NCI-H1417 treated with DMSO at 0.1 percent for 48 hours (cell line): ENCODE data around the gene C5AR2.
"Not testable (repeated sequence)": the region's sequence is repeated elsewhere in the genome, so short reads cannot be mapped to it uniquely, and the experiment has no call there.

Experiments
- DNase-seq: peaks from one replicate; lab custom pipeline; 2025; lab: John Stamatoyannopoulos, UW

C5AR2 gene

DNA sequence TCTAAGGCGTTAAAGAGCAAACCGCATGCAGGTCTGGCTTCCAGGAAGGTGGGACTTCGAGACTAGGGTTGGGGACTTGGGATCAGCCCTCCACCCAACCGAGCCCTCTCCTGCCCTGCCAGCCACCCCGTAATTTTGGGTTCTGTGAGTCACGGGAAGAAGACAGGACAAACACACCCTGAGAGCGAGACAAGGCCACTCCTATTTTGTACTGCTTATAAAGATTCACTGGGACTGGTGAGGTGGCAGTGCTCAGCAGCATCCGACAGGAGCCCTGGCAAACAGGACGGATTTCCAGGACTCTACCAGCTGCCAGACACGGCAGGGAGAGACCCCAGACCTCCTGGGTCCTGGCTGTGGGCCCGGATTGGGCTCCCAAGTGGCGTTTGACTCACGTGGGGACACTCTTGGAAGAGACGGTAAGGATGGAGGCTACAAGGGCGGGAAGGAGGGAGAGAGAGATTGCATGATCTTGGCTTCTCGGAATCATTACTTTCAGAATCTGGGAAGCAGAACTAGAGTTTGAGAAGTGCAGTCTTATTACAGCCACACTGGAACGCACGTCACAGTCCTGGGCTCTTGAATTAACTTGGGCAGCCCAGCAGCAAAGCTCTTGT is at the start of gene C5AR2:
TSS of gene C5AR2 (plus strand) at position 245 of the 617 bp plus-strand sequence. CDS start 8,625 bp downstream, outside the sequence.
- DNase-seq = no peak

DNA sequence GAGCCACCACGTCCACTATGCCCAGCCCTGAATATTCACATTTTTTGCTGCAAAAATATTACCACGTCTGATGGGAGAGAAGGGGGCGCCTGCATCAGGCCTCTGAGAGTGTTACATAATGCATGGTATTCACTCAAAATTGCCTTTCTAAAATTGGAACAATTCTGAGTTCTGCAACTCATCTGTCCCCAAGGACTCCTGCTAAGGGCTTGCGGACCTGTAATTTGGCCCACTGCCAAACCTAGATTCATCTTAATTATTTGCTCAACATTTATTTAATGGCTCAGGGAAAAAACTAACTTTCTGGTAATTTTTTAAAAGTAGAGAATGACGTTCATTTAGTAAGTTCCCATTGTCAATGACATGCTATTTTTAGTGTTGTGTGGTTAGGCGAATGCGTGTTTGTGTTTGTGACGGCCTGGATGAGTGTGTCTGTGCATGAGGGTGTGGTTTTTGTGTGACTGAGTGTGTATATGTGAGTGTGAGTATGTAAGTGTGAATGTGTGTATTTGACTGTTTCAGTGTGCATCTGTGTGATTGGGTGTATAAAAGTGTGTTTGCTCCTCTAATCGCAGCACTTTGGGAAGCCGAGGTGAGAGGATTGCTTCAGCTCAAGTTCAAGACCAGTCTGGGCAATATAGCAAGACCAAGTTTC is 48.4 kb upstream of the C5AR2 start:
- DNase-seq = no peak

DNA sequence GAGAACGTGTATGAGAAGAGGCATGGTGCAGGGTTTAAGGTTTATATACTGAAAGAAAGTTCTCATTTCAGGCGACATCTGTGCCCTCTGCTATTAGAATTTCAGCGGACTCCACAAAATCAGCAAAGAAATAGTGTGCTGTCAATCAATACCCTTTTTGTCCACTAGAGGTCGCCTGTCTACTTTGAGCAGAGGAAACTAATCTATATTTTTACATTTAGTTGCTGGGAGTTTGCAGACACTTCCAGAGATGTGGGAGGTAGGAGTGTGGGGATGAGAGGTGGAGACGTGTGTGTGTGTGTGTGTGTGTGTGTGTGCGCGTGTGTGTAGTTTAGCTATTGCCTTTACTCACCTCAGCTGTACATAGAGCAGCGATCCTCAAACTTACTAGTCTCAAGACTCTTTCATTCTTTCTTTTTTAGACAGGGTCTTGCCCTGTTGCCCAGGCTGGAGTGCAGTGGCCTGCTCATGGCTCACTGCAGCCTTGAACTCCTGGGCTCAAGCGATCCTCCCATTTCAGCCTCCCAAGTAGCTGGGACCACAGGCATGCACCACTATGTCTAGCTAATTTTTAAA is 47.6 kb upstream of the C5AR2 start:
- no peak for DNase-seq

DNA sequence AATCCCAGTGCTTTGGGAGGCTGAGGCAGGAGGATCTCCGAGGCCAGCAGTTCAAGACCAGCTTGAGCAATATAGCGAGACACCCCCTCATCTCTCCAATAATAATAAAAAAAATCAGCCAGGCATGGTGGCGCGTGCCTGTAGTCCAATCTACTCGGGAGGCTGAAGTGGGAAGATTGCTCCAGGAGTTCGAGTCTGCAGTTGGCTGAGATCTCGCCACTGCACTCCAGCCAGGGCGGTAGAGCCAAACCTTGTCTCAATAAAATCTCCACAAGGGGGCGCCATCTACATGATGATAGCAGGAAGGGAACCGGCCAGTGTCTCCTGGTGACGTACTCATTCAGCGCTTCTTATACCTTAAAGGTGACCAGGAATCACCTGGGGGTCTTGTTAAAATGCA is 35.9 kb upstream of the C5AR2 start:
- DNase-seq = no peak

DNA sequence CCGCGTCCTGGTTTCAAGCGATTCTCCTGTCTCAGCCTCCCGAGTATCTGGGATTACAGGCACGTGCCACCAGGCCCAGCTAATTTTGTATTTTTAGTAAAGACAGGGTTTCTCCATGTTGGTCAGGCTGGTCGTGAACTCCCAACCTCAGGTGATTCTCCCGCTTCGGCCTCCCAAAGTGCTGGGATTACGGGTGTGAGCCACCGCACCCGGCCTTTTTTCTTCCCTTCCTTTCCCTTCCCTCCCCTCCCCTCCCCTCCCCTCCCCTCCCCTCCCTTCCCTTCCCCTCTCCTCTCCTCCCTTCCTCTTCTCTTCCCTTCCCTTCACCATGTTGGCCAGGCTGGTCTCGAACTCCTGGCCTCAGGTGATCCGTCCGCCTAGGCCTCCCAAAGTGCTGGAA is 31.1 kb upstream of the C5AR2 start:
- DNase-seq = not testable (repeated sequence)

DNA sequence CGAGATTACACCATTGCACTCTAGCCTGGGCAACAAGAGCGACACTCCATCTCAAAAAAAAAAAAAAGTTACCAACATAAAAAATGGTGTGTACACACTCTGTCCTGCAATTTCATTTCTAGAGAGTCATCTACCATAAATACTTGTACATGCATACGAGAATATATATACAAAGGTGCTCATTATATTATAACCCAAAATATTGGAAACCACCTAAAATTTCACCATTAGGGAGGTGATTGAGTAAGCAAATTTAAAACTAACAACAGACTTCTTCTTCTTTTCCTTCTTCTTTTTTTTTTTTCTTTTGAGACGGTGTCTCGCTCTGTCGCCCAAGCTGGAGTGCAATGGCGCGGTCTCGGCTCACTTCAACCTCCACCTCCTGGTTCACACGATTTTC is 29.7 kb upstream of the C5AR2 start:
- no peak for DNase-seq

DNA sequence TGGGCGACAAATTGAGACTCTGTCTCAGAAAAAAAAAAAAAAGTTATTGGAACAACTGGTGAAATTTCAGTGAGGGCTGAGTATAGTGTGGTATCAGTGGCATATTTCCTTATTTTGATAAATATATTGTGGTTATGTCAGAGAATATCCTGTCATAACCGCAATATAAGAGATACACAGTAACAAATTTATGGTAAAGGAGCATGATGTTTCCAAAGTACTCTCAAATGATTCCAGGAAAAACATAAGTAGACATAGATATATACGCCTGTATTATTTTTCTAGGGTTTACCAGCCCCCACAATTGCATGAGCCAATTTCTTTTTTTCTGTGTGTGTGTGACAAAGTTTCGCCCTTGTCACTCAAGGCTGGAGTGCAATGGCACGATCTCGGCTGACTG is 28.0 kb upstream of the C5AR2 start:
- DNase-seq = no peak

DNA sequence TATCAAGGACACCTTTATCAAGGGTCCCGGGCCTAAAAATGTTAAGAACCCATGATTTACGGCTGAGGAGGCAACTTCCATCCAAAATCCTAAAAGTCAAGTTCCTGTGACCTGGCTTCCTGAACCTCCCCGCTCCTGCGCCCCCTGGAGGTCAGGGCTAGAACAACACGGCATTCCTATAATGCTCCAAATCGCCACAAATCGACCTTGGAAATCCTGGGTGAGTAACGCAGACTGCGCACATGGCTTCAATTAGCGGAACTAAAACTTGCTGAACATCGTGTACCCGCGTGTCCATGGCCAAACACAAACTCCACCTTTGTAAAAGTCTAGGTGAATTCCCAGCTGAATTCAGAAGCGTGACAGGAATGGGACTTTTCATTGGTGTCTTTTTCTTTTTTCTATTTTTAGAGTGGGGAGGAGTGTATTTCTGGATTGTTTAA is 26.6 kb upstream of the C5AR2 start:
- DNase-seq = no peak

DNA sequence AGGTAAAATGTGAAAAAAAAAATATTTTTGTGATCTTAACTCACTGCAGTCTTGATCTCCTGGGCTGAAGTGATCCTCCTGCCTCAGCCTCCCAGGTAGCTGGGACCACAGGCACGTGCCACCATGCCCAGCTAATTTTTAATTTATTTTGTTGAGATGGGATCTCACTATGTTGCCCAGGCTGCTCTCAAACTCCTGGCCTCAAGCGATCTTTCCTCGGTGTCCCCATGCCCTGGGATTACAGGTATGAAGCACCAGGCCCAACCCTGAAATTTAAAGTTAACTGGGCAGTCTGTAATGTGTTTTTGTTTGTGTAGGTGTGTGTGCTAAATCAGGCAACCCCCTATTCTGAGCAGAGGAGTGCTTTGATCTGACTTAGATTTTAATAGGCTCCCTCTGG is 25.7 kb upstream of the C5AR2 start:
- no peak for DNase-seq

DNA sequence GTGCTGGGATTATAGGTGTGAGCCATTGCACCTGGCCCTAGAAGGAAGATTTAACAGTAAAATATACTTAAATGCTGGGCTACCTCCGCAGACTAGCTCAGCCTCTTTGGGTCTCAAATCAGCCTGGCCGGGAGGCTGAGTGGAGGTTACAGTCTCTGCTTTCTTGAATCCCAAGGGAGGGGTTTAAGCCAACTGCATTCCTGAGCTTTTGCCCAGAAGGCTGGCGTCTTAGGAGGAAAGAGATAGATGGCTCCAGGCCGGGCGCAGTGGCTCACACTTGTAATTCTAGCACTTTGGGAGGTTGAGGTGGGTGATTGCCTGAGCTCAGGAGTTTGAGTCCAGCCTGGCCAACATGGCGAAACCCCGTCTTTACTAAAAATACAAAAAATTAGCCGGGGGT is 22.9 kb upstream of the C5AR2 start:
- no peak for DNase-seq

DNA sequence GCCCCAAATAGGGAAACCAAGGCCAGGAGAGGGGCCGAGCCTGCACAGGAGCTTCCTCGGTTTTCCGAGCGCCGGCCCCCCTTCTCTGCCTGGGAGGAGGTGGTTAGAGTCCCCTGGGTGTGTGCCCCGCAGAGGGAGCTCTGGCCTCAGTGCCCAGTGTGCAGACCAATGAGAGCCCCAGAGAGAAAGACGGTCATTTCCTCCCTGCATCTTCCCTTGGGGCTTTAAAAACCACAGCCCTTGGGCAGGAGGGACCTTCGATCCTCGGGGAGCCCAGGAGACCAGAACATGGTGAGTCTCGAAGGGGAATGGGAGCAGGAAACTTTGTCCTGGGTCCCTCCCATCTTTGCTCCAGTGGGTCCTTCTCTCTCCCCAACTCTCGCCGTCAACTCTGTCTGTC is 22.4 kb upstream of the C5AR2 start, which contains the start of gene C5AR1:
TSS of gene C5AR1 (plus strand) at position 254 of the 400 bp plus-strand sequence. CDS start at position 289, 35 bp downstream.
- DNase-seq = no peak

DNA sequence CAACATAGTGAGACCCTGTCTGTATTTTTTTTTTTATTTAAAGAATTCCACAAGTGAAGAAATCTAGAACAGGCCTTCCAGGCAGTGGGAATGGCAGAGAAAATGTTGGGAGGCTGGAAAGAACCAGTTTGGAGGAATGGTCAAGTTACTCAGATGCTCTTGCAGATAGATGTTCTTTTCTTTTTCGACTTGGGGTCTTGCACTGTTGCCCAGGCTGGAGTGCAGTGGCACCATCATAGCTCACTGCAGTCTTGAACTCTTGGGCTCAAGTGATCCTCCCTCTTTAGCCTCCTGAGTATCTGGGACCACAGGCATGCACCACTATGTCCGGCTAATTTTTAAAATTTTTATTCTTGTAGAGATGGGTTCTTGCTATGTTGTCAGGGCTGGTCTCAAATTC is 21.7 kb upstream of the C5AR2 start:
- DNase-seq = no peak

DNA sequence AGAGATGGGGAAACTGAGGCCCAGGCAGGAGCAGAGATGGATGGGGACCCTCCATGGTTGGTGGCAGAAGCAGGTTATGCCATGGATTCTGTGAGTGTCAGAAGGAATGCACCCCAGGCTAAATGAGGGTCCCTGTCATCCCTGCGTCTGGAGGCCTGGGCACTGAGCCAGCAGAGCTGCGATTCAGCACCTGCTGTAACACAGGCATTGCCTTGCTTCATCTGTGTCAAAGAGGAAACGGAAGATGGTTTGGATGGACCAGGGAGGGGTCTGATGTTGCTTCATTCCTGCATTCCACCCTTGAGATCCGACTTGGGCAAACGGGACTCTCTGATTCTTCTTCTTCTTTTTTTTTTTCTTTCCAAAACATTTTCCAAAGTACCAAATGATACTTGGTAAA is 21.2 kb upstream of the C5AR2 start:
- no peak for DNase-seq

DNA sequence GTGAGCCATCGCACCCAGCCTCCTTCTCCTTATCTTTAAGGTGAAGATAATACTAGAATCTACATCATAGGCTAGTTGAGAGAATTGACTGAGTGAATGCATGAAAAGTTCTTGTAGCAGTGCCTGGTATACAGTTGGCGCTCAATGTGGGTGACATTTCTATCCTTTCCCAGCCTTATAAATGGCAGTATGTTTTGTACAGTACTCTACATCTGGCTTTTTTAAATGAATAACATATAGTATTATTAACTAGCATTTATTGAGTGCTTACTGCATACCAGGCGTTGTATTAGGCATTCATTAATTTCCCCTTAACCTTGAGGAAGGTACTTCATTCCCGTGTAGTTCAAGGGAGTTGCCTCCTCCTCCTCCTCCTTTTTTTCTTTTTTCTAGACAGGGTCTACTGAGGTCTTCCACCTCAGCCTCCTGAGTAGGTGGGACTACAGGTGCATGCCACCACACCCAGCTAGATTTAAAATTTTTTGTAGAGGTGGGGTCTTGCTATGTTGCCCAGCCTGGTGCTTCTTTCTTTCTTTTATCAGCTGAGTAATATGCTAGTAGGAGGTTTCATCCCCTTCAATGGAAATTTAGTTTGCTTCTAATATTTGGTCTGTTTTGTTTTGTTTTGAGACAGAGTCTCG is 19.5 kb upstream of the C5AR2 start:
- DNase-seq = no peak

DNA sequence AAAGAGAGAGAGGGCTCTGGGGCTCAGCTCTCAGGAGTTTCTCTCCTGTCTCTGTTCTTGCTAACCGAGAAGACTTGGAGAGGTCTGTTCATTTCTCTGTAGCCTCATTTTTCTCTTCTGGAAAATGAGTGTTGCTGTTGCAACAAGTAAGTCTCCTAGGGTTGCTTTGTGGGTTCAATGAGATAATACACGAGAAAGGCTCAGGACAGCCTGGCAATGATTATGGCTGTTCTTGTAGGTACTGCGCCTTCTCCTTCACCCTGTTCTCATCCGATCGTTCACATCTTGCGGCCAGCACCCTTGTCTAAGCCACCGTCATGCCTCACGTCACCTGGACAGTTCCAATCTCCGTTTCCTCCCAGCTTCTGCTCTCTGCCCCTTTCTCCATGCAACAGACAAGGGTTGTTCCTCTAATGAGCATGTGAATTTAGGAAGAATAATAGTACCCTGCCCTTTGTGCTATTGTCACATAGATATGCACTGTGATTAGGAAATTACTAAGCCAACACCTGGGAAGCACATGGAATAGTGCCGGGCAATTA is 18.1 kb upstream of the C5AR2 start:
- no peak for DNase-seq

DNA sequence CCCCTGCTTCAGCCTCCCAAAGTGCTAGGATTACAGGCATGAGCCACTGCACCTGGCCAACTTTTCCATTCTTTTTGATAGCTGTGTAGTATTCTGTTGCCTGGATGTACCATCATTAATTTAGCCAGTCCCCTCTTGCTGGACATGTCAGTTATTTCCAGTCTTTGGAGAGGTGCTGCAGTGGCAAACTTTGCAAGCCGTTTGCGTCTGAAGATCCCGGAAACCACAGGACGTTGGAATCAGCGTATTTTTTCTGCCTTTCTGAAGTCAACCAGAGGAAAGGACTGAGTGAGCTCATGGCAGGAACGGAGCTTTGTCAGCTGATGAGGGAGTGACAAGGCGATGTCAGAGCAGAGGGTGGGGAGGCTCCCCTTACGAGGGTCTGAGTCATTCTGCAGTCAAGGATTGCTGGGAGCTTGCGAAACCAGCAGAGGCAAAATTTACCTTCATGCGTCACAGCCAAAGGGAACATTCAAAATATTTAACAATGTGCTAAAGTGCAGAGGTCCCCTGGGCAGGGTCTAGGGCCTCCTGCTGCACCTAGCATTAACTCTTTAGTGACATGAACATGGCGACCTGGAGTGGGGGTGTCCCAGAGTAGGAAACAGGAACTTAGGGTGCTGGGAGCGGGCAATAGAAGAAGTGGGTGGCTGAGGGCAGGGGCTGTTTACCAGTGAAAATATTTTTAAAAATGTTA is 16.7 kb upstream of the C5AR2 start:
- no peak for DNase-seq

DNA sequence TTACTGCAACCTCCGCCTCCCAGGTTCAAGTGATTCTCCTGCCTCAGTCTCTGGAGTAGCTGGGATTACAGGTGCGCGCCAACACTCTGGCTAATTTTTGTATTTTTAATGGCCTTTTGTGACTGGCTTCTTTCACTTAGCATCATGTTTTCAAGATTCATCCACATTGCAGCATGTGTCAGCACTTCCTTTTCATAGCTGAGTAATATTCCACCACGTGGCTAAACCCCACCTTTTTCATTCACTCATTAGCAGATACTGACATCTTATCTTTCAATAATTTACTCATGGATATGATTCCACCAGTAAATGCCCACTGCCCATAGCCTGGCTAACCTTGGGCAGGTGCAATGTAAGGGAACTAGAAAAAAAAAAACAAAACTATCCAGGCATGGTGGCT is 15.5 kb upstream of the C5AR2 start:
- no peak for DNase-seq

DNA sequence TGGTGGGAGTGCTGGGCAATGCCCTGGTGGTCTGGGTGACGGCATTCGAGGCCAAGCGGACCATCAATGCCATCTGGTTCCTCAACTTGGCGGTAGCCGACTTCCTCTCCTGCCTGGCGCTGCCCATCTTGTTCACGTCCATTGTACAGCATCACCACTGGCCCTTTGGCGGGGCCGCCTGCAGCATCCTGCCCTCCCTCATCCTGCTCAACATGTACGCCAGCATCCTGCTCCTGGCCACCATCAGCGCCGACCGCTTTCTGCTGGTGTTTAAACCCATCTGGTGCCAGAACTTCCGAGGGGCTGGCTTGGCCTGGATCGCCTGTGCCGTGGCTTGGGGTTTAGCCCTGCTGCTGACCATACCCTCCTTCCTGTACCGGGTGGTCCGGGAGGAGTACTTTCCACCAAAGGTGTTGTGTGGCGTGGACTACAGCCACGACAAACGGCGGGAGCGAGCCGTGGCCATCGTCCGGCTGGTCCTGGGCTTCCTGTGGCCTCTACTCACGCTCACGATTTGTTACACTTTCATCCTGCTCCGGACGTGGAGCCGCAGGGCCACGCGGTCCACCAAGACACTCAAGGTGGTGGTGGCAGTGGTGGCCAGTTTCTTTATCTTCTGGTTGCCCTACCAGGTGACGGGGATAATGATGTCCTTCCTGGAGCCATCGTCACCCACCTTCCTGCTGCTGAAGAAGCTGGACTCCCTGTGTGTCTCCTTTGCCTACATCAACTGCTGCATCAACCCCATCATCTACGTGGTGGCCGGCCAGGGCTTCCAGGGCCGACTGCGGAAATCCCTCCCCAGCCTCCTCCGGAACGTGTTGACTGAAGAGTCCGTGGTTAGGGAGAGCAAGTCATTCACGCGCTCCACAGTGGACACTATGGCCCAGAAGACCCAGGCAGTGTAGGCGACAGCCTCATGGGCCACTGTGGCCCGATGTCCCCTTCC is 11.8 kb upstream of the C5AR2 start:
- no peak for DNase-seq

DNA sequence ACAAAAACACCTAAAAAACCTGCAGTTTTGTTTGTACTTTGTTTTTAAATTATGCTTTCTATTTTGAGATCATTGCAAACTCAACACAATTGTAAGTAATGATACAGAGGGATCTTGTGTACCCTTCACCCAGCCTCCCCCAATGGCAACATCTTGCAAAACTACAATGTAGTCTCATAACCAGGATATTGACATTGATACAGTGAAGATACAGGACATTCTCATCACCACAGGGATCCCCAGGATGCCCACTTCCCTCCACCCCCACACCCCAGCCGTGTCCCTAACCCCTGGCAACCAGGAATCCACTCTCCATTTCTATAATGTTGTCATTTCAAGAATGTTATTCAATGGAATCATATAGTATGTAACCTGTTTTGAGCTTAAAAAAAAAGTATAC is 10.3 kb upstream of the C5AR2 start:
- DNase-seq = no peak

DNA sequence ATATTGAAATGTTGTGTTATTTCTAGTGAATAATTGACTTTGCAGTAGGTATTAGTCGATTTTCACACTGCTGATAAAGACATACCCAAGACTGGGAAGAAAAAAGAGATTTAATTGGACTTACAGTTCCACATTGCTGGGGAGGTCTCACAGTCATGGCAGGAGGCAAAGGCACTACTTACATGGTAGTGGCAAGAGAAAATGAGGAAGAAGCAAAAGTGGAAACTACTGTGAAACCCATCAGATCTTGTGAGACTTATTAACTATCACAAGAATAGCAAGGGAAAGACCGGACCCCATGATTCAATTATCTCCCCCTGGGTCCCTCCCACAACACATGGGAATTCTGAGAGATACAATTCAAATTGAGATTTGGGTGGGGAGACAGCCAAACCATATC is 9.9 kb upstream of the C5AR2 start:
- no peak for DNase-seq

DNA sequence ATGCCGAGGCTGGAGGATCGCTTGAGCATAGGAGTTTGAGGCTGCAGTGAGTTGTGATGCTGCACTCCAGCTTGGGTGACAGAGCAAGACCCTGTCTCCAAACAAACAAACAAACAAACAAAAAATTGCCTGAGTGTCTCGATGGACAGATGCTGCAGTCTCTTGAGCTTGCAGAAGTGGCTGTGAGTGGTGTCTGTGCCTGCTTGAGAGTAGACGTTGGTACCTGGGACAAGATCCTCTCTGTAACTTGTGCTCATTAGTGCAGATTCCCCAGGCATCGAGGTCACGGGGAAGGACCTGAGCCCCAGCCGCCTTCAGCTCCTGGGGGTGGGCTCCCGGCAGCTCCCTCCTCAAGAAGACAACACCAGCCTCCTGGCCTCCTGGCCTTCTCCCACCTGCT is 8.6 kb upstream of the C5AR2 start:
- no peak for DNase-seq
